Forelimb muscle (tissue), 1 donor: ENCODE results near the gene CBLL1. TPM values are rescaled to one million over a fixed set of nuclear protein-coding genes. Genes with fewer than 3 reads are reported as not detected.

Source experiments
- DNase-seq: peaks from one replicate; pipeline ENCODE4 v3.0.0-alpha.2; 2013; ENCODE audit warnings: low read depth
- polyA plus RNA-seq: library from polyadenylated mRNA; unstranded; fragments of 120-200 nt; gene quantifications from one replicate; pipeline ENCODE4 v1.2.1, GENCODE V29; 2013; ENCODE audit not compliant: insufficient read length

The CBLL1 gene
- polyA plus RNA-seq, 1 donor, result 19.3 TPM

- no peak for DNase-seq
Measured at GRCh38 chr7:107810626-107811025, 66.7 kb downstream of the CBLL1 start.

Other genes with a start within 250 kb of the CBLL1 start
- 27.9 TPM for gene COG5, start 180.2 kb upstream of the CBLL1 start, polyA plus RNA-seq
- gene DUS4L, start 180.2 kb upstream of the CBLL1 start, polyA plus RNA-seq, result 6.9 TPM
- gene BCAP29, start 163.9 kb upstream of the CBLL1 start, polyA plus RNA-seq, result 42.0 TPM
- gene SLC26A4, start 83.3 kb upstream of the CBLL1 start, polyA plus RNA-seq, result 0.73 TPM
- gene SLC26A3, start 59.1 kb downstream of the CBLL1 start, polyA plus RNA-seq, result not detected
- gene DLD, start 147.0 kb downstream of the CBLL1 start, polyA plus RNA-seq, result 87.0 TPM